HG03558 (cell line): ENCODE data around the gene CUX1.

Source experiments
- ATAC-seq: cut with Tn5 transposase; IDR thresholded peaks from one replicate; pipeline ENCODE4 v1.9.1; 2021; ENCODE audit warnings: moderate number of reproducible peaks; ENCODE audit not compliant: unreplicated experiment; ENCODE audit errors: extremely low read depth

Gene CUX1

DNA sequence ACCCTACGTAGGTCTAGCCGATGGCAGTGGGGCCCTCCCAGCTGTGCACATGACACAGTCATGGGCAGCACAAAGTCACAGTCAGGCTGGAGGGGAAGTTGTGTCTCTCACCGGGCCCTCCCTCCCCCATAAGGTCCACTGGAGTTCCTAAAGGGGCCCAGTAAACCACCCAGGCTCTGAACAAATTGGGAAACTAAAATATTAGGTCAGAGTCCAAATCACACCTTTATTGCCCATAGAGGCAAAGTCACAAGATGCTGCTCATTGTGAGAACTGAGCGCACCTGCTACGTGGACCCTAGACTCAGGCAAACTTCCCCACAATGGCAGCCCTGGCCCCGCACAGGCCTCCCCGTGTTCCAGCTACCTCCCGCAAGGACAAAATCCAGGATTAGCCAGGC is 424.0 kb downstream of the CUX1 start:
- no peak for ATAC-seq

- no peak for ATAC-seq
Observed at GRCh38 chr7:102244601-102245000, 427.2 kb downstream of the CUX1 start.

DNA sequence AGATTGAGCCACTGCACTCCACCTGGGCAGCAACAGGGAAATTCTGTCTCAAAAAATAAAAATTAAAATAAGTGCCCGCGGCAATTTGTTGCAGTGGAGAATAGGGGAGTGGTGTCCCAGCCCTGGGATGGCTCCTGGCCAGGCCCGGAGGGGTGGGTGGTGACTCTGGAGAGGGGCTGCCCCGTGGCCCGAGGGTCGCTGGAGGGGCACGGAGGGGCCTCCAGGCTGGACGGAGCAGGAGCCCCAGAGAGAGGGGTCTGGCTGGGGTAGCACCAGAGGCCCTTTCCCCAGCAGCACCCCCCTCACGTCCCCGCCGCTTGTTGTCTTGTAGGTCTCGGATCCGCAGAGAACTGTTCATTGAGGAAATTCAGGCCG is 430.6 kb downstream of the CUX1 start:
- ATAC-seq: no peak

GRCh38 chr7:102248456-102249395 is 431.3 kb downstream of the CUX1 start:
- no peak for ATAC-seq

- no peak for ATAC-seq
Observed at GRCh38 chr7:102251531-102252365, 434.3 kb downstream of the CUX1 start.

DNA sequence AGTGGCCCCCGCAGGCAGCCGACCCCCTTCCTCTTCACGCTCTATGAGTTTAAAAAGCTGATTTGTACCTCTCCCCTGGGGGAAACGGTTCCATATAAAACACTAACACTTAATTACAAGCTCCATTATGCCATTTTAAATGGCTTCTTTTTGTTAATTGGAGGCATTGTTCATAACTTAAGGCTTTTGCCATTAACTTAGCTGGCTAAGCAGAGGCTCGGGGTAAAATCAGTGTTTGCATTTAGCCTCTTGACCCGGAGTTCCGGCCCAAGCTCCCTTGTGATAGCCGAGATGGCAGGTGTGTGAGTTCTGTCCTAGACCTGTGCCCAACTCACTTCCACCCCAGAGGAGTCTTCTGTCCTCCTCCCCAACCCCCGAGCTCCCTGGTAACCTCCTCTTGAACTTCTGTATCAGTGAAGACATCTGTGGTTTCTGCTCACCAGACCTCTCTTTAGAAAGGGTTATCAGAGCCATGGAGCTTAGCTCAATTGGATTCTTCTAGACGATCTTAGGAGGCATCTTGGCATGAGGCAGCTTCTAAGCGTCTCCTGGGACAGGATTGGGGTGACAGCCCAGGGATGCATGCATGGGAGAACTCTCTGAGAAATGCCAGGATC is 435.0 kb downstream of the CUX1 start:
- no peak for ATAC-seq

GRCh38 chr7:102253066-102253972 is 435.9 kb downstream of the CUX1 start:
- ATAC-seq: no peak

DNA sequence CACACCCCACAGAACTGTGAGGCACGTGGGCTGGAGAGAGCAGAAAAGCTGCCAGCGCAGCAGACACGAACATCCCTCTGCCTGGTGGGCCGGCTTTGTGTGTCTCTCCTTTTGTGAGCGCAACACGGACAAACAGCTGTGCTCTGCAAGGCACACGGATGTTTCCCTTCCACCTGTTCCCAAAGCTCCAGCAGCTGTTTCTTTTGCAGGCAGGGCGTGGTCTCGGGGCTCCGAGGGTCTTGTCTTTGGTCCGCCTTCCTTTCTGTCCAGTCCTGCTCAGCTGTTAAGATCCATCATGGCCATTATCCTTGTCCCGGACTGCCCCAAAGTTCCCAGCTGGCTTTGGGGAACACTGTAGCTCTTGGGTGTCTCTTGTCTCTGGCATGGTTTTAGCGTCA is 436.5 kb downstream of the CUX1 start:
- no peak for ATAC-seq

GRCh38 chr7:102254521-102254920 is 437.1 kb downstream of the CUX1 start:
- no peak for ATAC-seq

GRCh38 chr7:102255501-102255900 is 438.1 kb downstream of the CUX1 start:
- no peak for ATAC-seq

DNA sequence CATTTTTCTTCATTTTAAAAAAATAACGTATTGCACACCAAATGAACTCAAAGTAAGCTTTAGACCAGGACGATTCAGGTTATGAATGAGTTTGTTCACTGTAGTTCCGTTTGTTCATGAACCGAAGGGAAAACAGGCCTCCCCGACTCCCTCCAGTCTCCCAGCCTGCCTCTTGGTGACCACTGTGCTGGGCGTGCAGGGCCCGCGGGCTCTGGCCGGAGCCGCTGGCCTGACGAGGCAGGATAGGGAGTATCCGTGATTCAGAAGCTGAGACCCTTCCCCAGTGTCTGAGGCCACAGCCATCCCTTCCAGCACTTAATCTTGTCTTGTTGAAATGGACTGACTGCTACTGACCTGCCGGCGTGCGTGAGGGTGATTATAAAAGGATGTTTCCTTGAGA is 438.5 kb downstream of the CUX1 start:
- ATAC-seq: no peak

DNA sequence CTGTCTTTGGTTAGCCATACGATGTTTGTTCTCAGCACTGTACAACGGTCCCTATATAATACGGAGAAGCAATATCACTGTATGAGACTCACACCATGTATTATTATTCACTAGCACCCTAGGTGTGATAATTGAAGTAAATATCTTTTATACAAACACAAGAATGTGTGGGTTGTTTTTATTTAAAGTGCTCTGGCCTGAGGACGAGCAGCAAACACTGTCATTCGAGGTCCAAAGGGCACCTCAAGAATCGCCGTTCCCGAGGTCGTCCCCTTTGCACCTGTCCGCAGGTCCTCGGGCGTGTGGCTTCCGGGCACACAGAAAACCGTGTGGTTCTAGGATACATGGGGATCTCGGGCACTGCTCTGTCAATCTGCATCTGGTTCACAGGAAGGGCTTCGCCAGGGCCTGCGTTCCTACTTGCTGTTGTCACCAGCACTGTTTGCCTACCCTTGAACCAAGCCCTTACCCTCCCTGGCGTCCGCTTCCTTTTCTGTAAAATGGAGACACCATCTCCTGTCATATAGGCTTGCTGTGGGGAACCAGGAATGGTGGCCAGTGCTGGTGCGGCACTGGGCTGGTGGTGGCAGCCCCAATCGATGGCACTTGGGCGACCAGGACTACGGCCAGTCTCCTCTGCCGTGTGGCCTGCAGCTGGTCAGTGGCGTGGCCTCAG is 440.8 kb downstream of the CUX1 start:
- ATAC-seq: no peak

- no peak for ATAC-seq
Observed at GRCh38 chr7:102258749-102259107, 441.3 kb downstream of the CUX1 start.

DNA sequence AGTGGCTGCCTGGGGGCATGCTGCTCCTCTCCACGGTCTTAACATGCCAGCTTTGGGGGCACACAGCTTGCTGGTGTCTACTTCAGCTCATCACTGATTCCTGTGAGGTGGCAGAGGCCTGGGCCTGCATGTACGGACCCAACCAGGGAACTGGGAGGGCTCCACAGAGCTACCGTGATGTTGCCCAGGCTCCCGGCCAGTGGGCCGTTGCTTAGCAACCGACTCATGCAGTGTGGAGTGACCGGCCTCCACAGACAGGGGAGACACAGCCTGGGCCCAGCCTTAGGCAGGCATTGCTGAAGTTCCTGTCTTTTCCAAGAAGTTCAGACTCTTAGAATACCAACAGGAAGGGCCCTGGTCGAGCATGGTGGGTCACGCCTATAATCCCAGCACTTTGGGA is 443.4 kb downstream of the CUX1 start:
- ATAC-seq: no peak

DNA sequence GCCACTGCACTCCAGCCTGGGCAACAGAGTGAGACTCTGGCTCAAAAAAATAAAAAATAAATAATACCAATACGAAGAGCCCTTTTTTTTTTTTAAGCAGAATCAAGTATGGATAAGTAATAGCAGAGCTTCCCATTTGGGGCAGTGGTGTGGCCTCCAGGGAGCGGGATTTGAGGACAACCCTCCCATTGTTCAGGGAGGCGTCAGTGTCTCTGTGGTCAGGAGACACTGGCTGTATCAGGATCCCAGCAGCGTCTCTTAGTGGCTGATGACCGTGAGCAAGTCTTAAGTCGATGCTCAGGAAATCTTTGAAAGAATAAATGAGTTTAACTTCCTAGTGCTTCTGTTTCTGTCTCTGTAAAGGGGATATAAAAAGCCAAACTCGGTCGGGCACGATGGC is 444.0 kb downstream of the CUX1 start:
- ATAC-seq: no peak

DNA sequence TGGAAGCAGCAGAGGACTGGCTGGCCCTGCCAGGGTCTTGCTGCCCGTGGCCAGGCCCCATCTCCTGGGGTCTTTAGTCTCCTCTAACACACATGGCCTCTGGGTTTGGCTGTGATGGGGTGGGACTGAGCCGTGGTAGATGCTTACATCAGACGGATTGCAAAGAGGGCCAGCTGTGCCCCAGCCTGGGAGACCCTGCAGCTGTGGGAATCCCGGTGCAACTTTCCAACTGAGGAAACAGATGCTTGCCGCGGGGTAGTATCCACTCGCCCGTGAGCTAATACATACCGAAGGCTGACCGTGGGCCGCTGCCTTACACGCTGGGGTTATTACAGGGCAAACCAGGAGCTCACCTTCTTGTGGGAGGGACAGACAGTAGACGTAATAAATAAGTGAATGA is 445.1 kb downstream of the CUX1 start:
- no peak for ATAC-seq

- ATAC-seq: no peak
Observed at GRCh38 chr7:102264367-102264891, 447.0 kb downstream of the CUX1 start.

GRCh38 chr7:102266541-102266940 is 449.1 kb downstream of the CUX1 start:
- no peak for ATAC-seq

- no peak for ATAC-seq
Observed at GRCh38 chr7:102268635-102269034, 451.2 kb downstream of the CUX1 start.
